Activated naive CD8-positive, alpha-beta T cell treated with anti-CD3 and anti-CD28 coated beads, Interleukin-2, amount 50 U/mL, for 24 hours (primary cell): ENCODE data around the gene ZNF536.

Source experiments
- ATAC-seq: fragments of 150-1000 bp; cut with Tn5 transposase; one replicate; pipeline ENCODE4 v1.10.0; 2021
- DNase-seq: peaks from one replicate; pipeline ENCODE4 v3.0.0; 2021
- H3K27ac Mint-ChIP-seq: one replicate; pipeline ENCODE4 v1.8.0; 2021; ENCODE audit warnings: mild to moderate bottlenecking, mixed read lengths
- H3K27me3 Mint-ChIP-seq: one replicate; pipeline ENCODE4 v1.8.0; 2021; ENCODE audit warnings: mixed read lengths
- H3K36me3 Mint-ChIP-seq: one replicate; pipeline ENCODE4 v1.8.0; 2021; ENCODE audit warnings: low read depth, mixed read lengths
- H3K4me1 Mint-ChIP-seq: one replicate; pipeline ENCODE4 v1.8.0; 2021; ENCODE audit warnings: mixed read lengths
- H3K4me3 Mint-ChIP-seq: one replicate; pipeline ENCODE4 v1.8.0; 2021; ENCODE audit warnings: mild to moderate bottlenecking, moderate library complexity, mixed read lengths
- H3K9me3 Mint-ChIP-seq: one replicate; pipeline ENCODE4 v1.8.0; 2021; ENCODE audit warnings: mixed read lengths

Gene ZNF536

DNA sequence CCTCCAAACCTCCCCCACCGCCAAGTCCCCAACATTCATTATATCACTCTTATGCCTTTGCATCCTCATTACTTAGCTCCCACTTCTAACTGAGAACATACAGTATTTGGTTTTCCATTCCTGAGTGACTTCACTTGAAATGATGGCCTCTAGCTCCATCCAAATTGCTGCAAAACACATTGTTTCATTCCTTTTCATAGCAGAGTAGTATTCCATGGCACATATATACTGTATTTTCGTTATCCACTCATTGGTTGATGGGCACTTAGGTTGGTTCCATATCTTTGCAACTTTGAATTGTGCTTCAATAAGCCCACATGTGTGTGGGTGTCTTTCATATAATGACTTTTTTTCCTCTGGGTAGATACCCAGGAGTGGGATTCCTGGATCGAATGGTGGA lies 233.1 kb downstream of the ZNF536 start:
- no peak overlapping the region for H3K27ac Mint-ChIP-seq
- H3K27me3 Mint-ChIP-seq, result peaks cover 1% of the 10 kb centered on the region
- H3K9me3 Mint-ChIP-seq, result peaks cover 6% of the 10 kb centered on the region
- ATAC-seq, result no peak
- H3K4me3 Mint-ChIP-seq, result no peak overlapping the region
- no peak for DNase-seq
- H3K36me3 Mint-ChIP-seq, result no peaks in the 10 kb centered on the region
- no peaks in the 10 kb centered on the region for H3K4me1 Mint-ChIP-seq

DNA sequence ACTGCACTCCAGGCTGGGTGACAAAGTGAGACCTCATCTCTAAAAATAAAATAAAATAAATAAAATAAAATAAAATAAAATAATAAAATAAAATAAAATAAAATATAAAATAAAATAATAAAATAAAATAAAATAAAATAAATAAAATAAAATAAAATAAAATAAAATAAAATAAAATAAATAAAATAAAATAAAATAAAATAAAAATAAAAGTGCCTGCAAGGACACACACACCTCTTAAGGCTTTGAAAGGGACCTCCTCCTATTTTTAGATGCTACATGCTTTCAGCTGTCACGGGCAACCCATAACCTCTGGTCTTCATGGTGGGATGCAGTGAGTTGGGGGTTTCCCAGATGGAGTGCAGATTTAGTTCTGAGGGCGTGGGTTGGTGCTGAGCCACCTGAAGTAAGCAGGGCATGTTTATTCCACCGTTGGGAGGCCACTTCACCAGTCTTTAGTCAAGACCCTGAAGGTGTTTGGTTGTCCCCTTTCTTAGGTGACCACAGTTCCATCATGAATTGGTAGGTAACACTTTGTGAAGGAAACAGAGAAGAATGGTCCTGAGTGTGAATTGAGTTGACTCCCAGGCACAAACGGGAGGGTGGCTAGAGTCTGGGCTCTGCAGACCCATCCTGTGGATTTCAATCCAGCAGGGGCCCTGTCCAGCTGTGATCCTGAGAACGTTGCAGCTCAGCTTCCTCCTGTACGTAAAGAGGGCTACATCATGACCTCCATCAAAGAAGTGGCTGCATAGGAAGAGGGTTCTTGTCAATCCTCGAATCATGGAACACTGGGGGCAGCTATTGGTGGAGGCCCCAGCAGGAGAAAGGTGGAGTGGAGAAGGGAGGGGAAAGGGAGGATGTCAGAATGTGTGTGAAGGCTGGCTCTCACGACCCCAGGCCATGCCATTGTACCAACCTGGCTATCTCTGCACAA lies 234.2 kb downstream of the ZNF536 start:
- Mint-ChIP-seq H3K27me3 (peaks cover 1% of the 10 kb centered on the region), H3K36me3 (no peaks in the 10 kb centered on the region), H3K4me1 (no peaks in the 10 kb centered on the region), H3K9me3 (peaks cover 6% of the 10 kb centered on the region), H3K4me3 (no peak overlapping the region), H3K27ac (no peak overlapping the region)
- ATAC-seq (no peak), DNase-seq (no peak)
